ENCODE measurements around the gene LY86.

- TF ChIP-seq CTCF (IDR thresholded peaks at IDR 0.05), result no peak
- peak in 2 of 3 donors; percentile 38 to 48 for TF ChIP-seq POLR2AphosphoS5 (IDR thresholded peaks at IDR 0.05)
These were observed 111.3 kb downstream of the LY86 start for GRCh38 chr6:6699741-6700367.
